K562 (cell line): Measurements from ENCODE around the gene SESN2. TPM values are rescaled to one million over a fixed set of nuclear protein-coding genes. Genes with fewer than 3 reads are reported as not detected.

Experiments
- AFF1 ChIP-seq, 2 experiments: fragments of 450-650 bp; IDR thresholded peaks; 2 replicates each; pipeline ENCODE4 v1.6.1; 2018; ENCODE audit warnings: mild to moderate bottlenecking in 2 of 2, low read depth in 1 of 2; ENCODE audit not compliant: partially characterized antibody in 2 of 2
- NFE2 ChIP-seq: IDR thresholded peaks from 2 replicates; pipeline ENCODE4 v1.6.1; 2014; ENCODE audit warnings: antibody characterized with exemption, low read depth
- PHF20 ChIP-seq: fragments of 450-650 bp; IDR thresholded peaks from 2 replicates; pipeline ENCODE4 v1.6.1; 2018; ENCODE audit not compliant: partially characterized antibody
- POLR2B ChIP-seq: fragments of 450-650 bp; IDR thresholded peaks from 2 replicates; pipeline ENCODE4 v1.6.1; 2018; ENCODE audit warnings: low read depth; ENCODE audit not compliant: partially characterized antibody
- PYGO2 ChIP-seq: fragments of 450-650 bp; IDR thresholded peaks from 2 replicates; pipeline ENCODE4 v1.6.1; 2016; ENCODE audit warnings: mild to moderate bottlenecking, missing genetic modification characterization, moderate library complexity, missing compliant biosample characterization
- SP2 ChIP-seq: IDR thresholded peaks from 2 replicates; pipeline ENCODE4 v1.6.1; 2011; ENCODE audit warnings: mild to moderate bottlenecking, low read depth, low read length, moderate library complexity; ENCODE audit not compliant: poor library complexity, severe bottlenecking; ENCODE audit errors: extremely low read depth
- TCF3 ChIP-seq: sonication (generic); formaldehyde crosslinking; IDR thresholded peaks from 2 replicates; pipeline ENCODE4 v1.4.0; 2020; ENCODE audit warnings: mild to moderate bottlenecking, missing genetic modification reagents
- U2AF2 ChIP-seq: fragments of 200-400 bp; formaldehyde crosslinking; optimal IDR thresholded peaks from 2 replicates; pipeline ENCODE3; 2017; ENCODE audit warnings: low read depth, mild to moderate bottlenecking, low read length
- ZFP36 ChIP-seq: fragments of 150-350 bp; IDR thresholded peaks from 2 replicates; pipeline ENCODE4 v1.6.1; 2018; ENCODE audit warnings: low read length, low read depth; ENCODE audit not compliant: partially characterized antibody
- ZNF561 ChIP-seq: fragments of 450-650 bp; formaldehyde crosslinking; conservative IDR thresholded peaks from 2 replicates; pipeline ENCODE4 v1.4.0; 2020; ENCODE audit warnings: mild to moderate bottlenecking, moderate library complexity
- ZNF589 ChIP-seq: fragments of 200-800 bp; sonication (Bioruptor generic); IDR thresholded peaks from 2 replicates; pipeline ENCODE4 v1.6.1; 2016; ENCODE audit warnings: low read depth, missing genetic modification characterization, missing compliant biosample characterization
- ZNF609 ChIP-seq: sonication (generic); formaldehyde crosslinking; IDR thresholded peaks from 2 replicates; pipeline ENCODE4 v1.8.1; 2023; ENCODE audit warnings: missing genetic modification reagents, mild to moderate bottlenecking, borderline replicate concordance
- ZNF830 ChIP-seq: fragments of 250-450 bp; sonication (Bioruptor Pico); IDR thresholded peaks from 2 replicates; pipeline ENCODE4 v1.5.0; 2021; ENCODE audit warnings: mild to moderate bottlenecking
- polyA plus RNA-seq, 8 experiments: library from polyadenylated mRNA; depleted of rRNA in 4 of 8; stranded (reverse) in 5 of 8; unstranded in 3 of 8; fragments of >200 nt; fragmentation: Nextera tagmentation in 2 of 8; fragmentation: Illumina TruSeq in 1 of 8; extraction: Ambion mirVana in 2 of 8; extraction: Trizol in 1 of 8; gene quantifications; 2 replicates each; pipeline versions ENCODE4 v1.2.1 to v1.2.3, GENCODE V29; 2011 to 2014; ENCODE audit warnings: inconsistent platforms in 1 of 8, missing spikeins in 1 of 8
- total RNA-seq, 7 experiments: library from RNA; depleted of rRNA in 6 of 7; stranded (reverse); fragments of >200 nt in 6 of 7; fragmentation: Illumina TruSeq in 2 of 7; extraction: Trizol in 2 of 7; gene quantifications; 2 replicates each; pipeline versions ENCODE4 v1.2.1 to v1.2.3, GENCODE V29; 2011 to 2021; ENCODE audit warnings: low replicate concordance in 1 of 7

Gene SESN2
- total and polyA plus RNA-seq, 9 of the 15 experiments (the other 6 are each of a cell fraction or from before 2014, with no cell fraction given), result 3.7 to 71.3 (median 16.8) TPM

- TF ChIP-seq AFF1 (IDR thresholded peaks at IDR 0.05; ENCODE audit: low read depth in 1 of 2, partially characterized antibody in 2 of 2) (no peak), ZNF589 (CRISPR knock-in tag) (peak; percentile 54; the same call in 1 of the 2 replicates), NFE2 (no peak), TCF3 (CRISPR knock-in tag) (peak; percentile 6; the same call in 1 of the 2 replicates), PYGO2 (tag) (no peak), SP2 (no peak), ZNF561 (CRISPR knock-in tag) (no peak), ZNF609 (CRISPR knock-in tag) (no peak), PHF20 (no peak), ZNF830 (CRISPR knock-in tag) (no peak), POLR2B (peak; percentile 37), ZFP36 (no peak), U2AF2 (no peak)
These were observed 10.1 kb upstream of the SESN2 start (continued) for GRCh38 chr1:28249013-28249865.
